ENCODE results near the gene FAR1.
"Not testable (repeated sequence)": the region's sequence is repeated elsewhere in the genome, so short reads cannot be mapped to it uniquely, and the experiment has no call there.

FAR1 gene

DNA sequence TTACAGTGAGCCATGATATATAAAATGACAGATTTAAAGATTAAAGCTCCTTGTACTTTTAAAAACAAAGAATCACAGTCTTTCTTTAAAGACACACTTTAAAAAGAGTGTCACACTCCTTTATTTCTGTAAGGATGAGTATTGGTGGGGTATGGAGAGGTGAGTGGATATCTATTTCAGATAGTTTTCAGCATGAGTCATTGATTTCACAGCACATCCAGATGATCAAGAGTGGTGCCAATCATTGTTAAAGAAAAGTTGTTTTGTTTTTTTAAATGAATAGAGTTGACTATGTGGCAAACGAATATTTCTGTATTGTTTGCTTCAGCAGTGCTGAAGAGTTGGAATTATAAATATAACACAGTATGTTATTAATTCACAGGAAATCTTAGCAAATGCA lies 52.5 kb downstream of the FAR1 start:
- Histone ChIP-seq H3K27me3 (ENCODE audit: control insufficient read depth, insufficient read depth, low read length) (no peaks in the 10 kb centered on the region), H3K36me3 (ENCODE audit: control insufficient read depth, low read depth, low read length) (peaks cover 43% of the 10 kb centered on the region), H3K9me3 (ENCODE audit: control insufficient read depth, low read depth, low read length) (no peaks in the 10 kb centered on the region), H3K27ac (ENCODE audit: low read length) (no peak overlapping the region), H3K4me3 (ENCODE audit: low read length) (no peak overlapping the region), H3K4me1 (ENCODE audit: control insufficient read depth, low read depth, low read length) (no peaks in the 10 kb centered on the region), H3K9ac (ENCODE audit: low read length) (no peak overlapping the region)

DNA sequence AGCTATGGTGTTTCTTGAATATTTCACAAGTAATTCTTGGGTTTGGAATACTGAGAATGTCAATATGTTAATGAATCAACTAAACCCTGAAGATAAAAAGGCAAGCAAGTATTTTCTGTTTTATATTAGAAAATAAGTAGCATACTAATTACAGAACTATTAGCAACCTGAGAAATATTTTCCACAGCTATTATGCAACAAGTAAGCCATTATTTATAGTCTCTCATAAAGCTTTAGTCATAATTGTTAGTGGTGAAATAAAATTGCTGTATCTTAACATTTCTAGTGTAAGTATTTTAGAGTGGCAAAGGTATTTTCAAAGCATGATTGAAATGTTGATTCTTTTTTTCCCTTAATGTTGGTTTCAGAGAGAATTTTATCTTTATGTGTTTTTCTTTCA lies 53.3 kb downstream of the FAR1 start:
- Histone ChIP-seq H3K4me3 (ENCODE audit: low read length) (no peak overlapping the region), H3K27me3 (ENCODE audit: control insufficient read depth, insufficient read depth, low read length) (no peaks in the 10 kb centered on the region), H3K9me3 (ENCODE audit: control insufficient read depth, low read depth, low read length) (no peaks in the 10 kb centered on the region), H3K4me1 (ENCODE audit: control insufficient read depth, low read depth, low read length) (no peaks in the 10 kb centered on the region), H3K36me3 (ENCODE audit: control insufficient read depth, low read depth, low read length) (peaks cover 47% of the 10 kb centered on the region), H3K27ac (ENCODE audit: low read length) (no peak overlapping the region), H3K9ac (ENCODE audit: low read length) (no peak overlapping the region)

DNA sequence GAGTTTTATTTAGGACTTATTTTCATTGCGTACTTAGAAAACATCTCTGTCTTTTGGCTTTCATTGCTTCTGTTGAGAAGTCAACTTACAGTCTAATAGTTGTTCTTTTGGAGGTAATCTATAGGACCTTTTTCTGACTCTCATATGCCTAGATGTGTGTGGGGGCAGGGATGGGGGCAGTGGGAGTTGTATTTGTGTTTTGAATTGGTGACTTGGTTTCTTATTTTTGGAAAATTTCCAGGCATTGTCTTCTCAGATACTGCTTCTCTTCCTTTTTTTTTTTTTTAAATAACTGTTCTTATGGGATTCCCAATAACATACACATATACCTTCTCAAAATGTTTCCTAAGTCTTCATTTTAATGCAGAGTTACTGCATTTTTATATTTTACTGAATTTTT lies 58.0 kb downstream of the FAR1 start:
- Histone ChIP-seq H3K36me3 (ENCODE audit: control insufficient read depth, low read depth, low read length) (peaks cover 63% of the 10 kb centered on the region), H3K4me1 (ENCODE audit: control insufficient read depth, low read depth, low read length) (no peaks in the 10 kb centered on the region), H3K9me3 (ENCODE audit: control insufficient read depth, low read depth, low read length) (no peaks in the 10 kb centered on the region), H3K4me3 (ENCODE audit: low read length) (no peak overlapping the region), H3K9ac (ENCODE audit: low read length) (no peak overlapping the region), H3K27me3 (ENCODE audit: control insufficient read depth, insufficient read depth, low read length) (no peaks in the 10 kb centered on the region), H3K27ac (ENCODE audit: low read length) (no peak overlapping the region)

DNA sequence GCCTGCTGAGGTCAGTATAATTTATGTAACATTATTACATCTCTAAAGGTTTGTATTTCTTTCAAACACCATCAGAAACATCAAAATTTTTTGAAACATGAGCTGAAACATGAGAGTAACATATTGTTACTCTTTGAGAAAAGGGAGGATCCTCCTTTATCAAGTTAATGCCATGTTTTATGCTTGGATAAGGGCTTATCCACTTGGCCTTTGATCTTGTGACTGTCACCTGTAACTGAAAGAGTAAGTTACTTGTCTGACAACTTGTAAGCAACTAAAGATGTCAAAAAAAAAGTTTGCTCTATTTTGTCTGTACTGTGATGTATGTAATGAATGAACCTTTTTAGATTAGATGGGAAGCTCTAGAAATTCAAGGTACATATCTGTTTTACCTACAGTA lies 59.6 kb downstream of the FAR1 start:
- Histone ChIP-seq H3K4me3 (ENCODE audit: low read length) (no peak overlapping the region), H3K27ac (ENCODE audit: low read length) (no peak overlapping the region), H3K27me3 (ENCODE audit: control insufficient read depth, insufficient read depth, low read length) (no peaks in the 10 kb centered on the region), H3K9me3 (ENCODE audit: control insufficient read depth, low read depth, low read length) (no peaks in the 10 kb centered on the region), H3K9ac (ENCODE audit: low read length) (no peak overlapping the region), H3K4me1 (ENCODE audit: control insufficient read depth, low read depth, low read length) (no peaks in the 10 kb centered on the region), H3K36me3 (ENCODE audit: control insufficient read depth, low read depth, low read length) (peaks cover 48% of the 10 kb centered on the region)

DNA sequence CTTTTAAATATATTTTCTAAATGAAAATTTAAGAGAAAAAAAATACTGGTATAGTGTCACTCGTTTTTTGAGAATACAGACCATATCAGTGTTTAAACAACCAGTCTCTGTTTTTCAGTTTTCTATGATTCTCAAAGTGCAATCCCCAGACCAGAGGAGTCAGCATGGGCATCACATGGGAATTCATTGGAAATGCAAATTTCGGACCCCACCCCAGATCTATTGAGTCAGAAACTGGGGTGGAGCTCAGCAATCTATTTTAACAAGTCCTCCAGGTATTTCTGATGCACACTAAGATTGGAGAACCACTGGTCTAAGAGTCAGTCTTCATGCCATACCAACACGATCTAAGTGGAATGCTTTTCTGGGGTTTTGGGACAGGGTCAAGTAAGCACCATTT lies 66.1 kb downstream of the FAR1 start:
- no peak overlapping the region for H3K27ac ChIP-seq (ENCODE audit: low read length)
- H3K4me1 ChIP-seq (ENCODE audit: control insufficient read depth, low read depth, low read length), result no peaks in the 10 kb centered on the region
- no peak overlapping the region for H3K9ac ChIP-seq (ENCODE audit: low read length)
- H3K4me3 ChIP-seq (ENCODE audit: low read length), result no peak overlapping the region
- H3K36me3 ChIP-seq (ENCODE audit: control insufficient read depth, low read depth, low read length), result peaks cover 3% of the 10 kb centered on the region
- H3K9me3 ChIP-seq (ENCODE audit: control insufficient read depth, low read depth, low read length), result no peaks in the 10 kb centered on the region
- no peaks in the 10 kb centered on the region for H3K27me3 ChIP-seq (ENCODE audit: control insufficient read depth, insufficient read depth, low read length)

DNA sequence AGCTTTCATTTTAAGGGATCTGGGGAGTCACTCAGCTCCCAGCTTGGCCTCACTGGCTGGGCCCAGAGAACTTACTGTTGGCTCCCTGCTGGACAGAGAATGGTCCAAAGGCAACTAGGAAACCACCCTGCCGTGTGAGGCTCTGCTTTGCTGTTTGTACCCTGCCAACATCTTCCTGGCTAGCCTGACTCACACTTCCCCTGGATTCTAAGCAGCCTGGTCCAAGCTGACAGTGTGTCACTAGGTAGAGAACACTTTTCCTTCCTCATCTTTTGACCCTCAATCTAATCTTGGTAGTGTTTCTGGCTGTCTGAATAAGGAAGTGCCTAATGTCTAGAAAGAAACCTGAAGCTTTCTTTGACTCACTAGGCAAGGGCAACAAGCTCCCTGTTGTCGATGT lies 76.7 kb downstream of the FAR1 start:
- no peak overlapping the region for H3K27ac ChIP-seq (ENCODE audit: low read length)
- no peak overlapping the region for H3K4me3 ChIP-seq (ENCODE audit: low read length)
- H3K9me3 ChIP-seq (ENCODE audit: control insufficient read depth, low read depth, low read length), result no peaks in the 10 kb centered on the region
- no peaks in the 10 kb centered on the region for H3K36me3 ChIP-seq (ENCODE audit: control insufficient read depth, low read depth, low read length)
- H3K27me3 ChIP-seq (ENCODE audit: control insufficient read depth, insufficient read depth, low read length), result no peaks in the 10 kb centered on the region
- no peak overlapping the region for H3K9ac ChIP-seq (ENCODE audit: low read length)
- H3K4me1 ChIP-seq (ENCODE audit: control insufficient read depth, low read depth, low read length), result no peaks in the 10 kb centered on the region

DNA sequence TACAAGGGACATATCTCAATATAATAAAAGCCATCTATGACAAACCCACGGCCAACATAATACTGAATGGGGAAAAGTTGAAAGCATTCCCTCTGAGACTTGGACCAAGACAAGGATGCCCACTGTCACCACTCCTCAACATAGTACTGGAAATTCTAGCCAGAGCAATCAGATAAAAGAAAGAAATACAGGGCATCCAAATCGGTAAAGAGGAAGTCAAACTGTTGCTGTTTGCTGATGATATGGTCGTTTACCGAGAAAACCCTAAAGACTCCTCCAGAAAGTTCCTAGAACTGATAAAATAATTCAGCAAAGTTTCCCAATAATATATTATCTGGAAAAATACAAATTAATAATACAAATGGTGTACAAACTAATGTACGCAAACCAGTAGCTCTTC lies 84.8 kb downstream of the FAR1 start:
- H3K36me3 ChIP-seq (ENCODE audit: control insufficient read depth, low read depth, low read length); H3K27me3 ChIP-seq (ENCODE audit: control insufficient read depth, insufficient read depth, low read length); H3K4me1 ChIP-seq (ENCODE audit: control insufficient read depth, low read depth, low read length); H3K4me3 ChIP-seq (ENCODE audit: low read length); H3K9ac ChIP-seq (ENCODE audit: low read length); H3K27ac ChIP-seq (ENCODE audit: low read length); H3K9me3 ChIP-seq (ENCODE audit: control insufficient read depth, low read depth, low read length): not testable (repeated sequence)

DNA sequence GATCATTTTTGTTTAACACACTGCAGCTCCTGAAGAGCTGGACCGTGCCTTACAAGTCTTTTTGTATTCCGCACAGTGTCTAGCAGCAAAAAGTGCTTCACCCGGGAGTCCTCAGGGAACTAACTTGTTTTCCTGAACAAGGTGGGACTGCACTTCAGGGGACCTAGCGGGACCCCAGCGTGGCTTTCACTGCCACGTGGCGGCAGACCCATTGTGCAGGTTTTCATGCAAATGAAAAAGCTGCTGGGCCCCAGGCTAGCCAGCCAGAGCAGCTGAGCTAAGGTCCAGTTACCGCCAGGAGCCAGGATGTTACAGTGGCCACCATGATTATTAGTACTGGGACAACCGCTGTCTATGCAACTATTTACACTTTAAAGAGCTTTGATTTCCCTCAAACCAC lies 90.6 kb downstream of the FAR1 start:
- Histone ChIP-seq H3K36me3 (ENCODE audit: control insufficient read depth, low read depth, low read length) (no peaks in the 10 kb centered on the region), H3K9me3 (ENCODE audit: control insufficient read depth, low read depth, low read length) (no peaks in the 10 kb centered on the region), H3K4me1 (ENCODE audit: control insufficient read depth, low read depth, low read length) (no peaks in the 10 kb centered on the region), H3K27me3 (ENCODE audit: control insufficient read depth, insufficient read depth, low read length) (no peaks in the 10 kb centered on the region), H3K9ac (ENCODE audit: low read length) (no peak overlapping the region), H3K27ac (ENCODE audit: low read length) (no peak overlapping the region), H3K4me3 (ENCODE audit: low read length) (no peak overlapping the region)

DNA sequence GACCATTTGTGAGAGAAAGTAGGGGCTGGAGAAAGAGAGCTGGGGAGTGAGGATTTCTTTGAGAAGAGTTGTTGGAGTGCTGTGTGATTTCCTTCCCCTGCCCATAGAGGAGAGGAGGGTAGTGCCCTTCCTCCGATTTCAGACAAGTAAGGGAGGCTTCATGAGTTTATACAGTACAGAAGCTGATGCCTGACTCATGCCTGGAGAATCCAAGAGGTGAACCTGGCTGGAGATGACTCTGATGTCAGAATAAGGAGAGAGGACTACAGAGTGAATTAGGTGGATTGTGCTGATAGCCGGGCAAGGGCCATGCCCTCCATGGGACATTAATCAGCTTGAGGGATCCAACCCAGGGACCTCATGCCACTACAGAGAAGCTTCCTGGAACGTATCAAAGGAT lies 91.6 kb downstream of the FAR1 start:
- Histone ChIP-seq H3K4me3 (ENCODE audit: low read length) (no peak overlapping the region), H3K4me1 (ENCODE audit: control insufficient read depth, low read depth, low read length) (no peaks in the 10 kb centered on the region), H3K27me3 (ENCODE audit: control insufficient read depth, insufficient read depth, low read length) (no peaks in the 10 kb centered on the region), H3K9ac (ENCODE audit: low read length) (no peak overlapping the region), H3K9me3 (ENCODE audit: control insufficient read depth, low read depth, low read length) (no peaks in the 10 kb centered on the region), H3K27ac (ENCODE audit: low read length) (no peak overlapping the region), H3K36me3 (ENCODE audit: control insufficient read depth, low read depth, low read length) (no peaks in the 10 kb centered on the region)

DNA sequence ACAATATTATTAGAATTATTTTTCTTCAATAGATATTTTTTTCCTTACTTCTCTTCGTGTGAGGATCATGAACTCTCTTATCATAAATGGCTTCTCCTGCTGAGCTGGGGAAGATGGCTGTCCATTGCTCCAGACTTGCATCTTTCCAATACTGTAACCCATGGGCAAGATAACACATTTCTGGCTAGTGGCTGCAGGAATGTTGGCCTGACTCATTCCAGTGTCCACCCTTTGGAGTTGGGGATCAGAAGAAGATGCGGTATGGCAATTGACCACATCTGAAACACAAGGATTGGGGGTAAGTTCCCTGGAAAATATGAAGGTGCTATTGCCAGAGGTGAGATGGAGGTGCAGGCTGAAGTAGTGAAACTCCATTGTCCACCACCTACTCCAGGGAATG lies 92.8 kb downstream of the FAR1 start:
- H3K9me3 ChIP-seq (ENCODE audit: control insufficient read depth, low read depth, low read length), result no peaks in the 10 kb centered on the region
- H3K27ac ChIP-seq (ENCODE audit: low read length), result no peak overlapping the region
- no peak overlapping the region for H3K4me3 ChIP-seq (ENCODE audit: low read length)
- H3K9ac ChIP-seq (ENCODE audit: low read length), result no peak overlapping the region
- H3K27me3 ChIP-seq (ENCODE audit: control insufficient read depth, insufficient read depth, low read length), result no peaks in the 10 kb centered on the region
- no peaks in the 10 kb centered on the region for H3K36me3 ChIP-seq (ENCODE audit: control insufficient read depth, low read depth, low read length)
- H3K4me1 ChIP-seq (ENCODE audit: control insufficient read depth, low read depth, low read length), result no peaks in the 10 kb centered on the region

DNA sequence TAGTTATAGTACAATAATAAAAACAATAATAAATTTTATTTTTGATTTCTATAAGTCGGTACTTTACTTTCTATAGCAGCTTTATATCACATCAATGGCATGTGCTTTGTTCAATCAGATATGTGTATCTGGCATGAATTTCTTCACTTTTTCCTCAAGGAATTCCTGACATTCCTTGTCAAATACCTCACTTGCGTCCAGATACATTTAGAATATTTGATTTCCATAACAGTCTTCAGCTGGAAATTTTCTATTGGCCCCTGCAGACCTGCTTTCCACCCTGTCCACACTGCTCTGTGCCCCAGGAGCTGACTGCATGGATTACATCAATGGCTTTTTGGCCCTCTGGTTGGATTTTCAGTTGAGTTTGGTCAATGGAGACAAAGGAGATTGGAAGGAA lies 93.2 kb downstream of the FAR1 start:
- Histone ChIP-seq H3K27me3 (ENCODE audit: control insufficient read depth, insufficient read depth, low read length) (no peaks in the 10 kb centered on the region), H3K4me3 (ENCODE audit: low read length) (no peak overlapping the region), H3K36me3 (ENCODE audit: control insufficient read depth, low read depth, low read length) (no peaks in the 10 kb centered on the region), H3K9me3 (ENCODE audit: control insufficient read depth, low read depth, low read length) (no peaks in the 10 kb centered on the region), H3K27ac (ENCODE audit: low read length) (no peak overlapping the region), H3K4me1 (ENCODE audit: control insufficient read depth, low read depth, low read length) (no peaks in the 10 kb centered on the region), H3K9ac (ENCODE audit: low read length) (no peak overlapping the region)

DNA sequence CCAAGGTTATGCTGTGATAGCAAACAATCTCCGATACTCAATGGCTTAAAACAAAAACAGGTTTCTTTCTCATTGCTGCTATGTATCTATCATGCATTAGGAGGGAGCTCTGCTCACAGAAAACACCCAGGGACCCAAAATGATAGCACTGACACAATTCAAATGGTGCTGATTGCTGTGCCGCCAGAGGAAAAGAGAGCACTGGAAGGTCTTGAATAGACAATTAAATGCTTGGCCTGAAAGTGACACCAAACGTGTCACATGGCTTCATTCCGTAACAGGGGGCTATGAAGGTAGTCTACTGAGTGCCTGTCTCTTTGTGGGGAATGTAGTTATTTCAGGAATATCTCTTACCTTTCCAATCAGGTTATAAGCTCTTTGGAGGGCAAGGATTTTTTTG lies 94.2 kb downstream of the FAR1 start:
- H3K27me3 ChIP-seq (ENCODE audit: control insufficient read depth, insufficient read depth, low read length), result no peaks in the 10 kb centered on the region
- no peak overlapping the region for H3K4me3 ChIP-seq (ENCODE audit: low read length)
- H3K9ac ChIP-seq (ENCODE audit: low read length), result no peak overlapping the region

DNA sequence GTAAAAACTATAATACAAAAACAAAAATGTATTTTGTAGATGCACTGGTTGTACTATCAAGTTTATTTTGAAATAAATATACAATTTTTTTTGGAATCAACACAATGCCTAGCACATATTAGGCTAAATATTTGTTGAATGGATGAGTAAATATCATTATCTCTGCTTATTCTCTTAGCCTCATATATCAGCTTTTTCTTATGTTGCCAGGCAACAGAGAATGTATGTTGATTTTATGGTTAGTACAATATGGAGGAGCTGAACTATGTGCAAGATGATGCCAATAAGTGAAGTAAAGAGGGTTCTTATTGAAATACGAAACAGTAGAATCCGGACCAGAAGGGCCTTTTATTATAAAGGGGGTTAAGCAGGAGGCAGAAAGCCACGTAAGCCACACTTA lies 94.9 kb downstream of the FAR1 start:
- no peak overlapping the region for H3K9ac ChIP-seq (ENCODE audit: low read length)
- no peak overlapping the region for H3K27ac ChIP-seq (ENCODE audit: low read length)
- H3K36me3 ChIP-seq (ENCODE audit: control insufficient read depth, low read depth, low read length), result no peaks in the 10 kb centered on the region
- H3K4me3 ChIP-seq (ENCODE audit: low read length), result no peak overlapping the region
- no peaks in the 10 kb centered on the region for H3K27me3 ChIP-seq (ENCODE audit: control insufficient read depth, insufficient read depth, low read length)
- H3K4me1 ChIP-seq (ENCODE audit: control insufficient read depth, low read depth, low read length), result no peaks in the 10 kb centered on the region
- H3K9me3 ChIP-seq (ENCODE audit: control insufficient read depth, low read depth, low read length), result no peaks in the 10 kb centered on the region

More for the DNA sequence above, 94.2 kb downstream of the FAR1 start:
- Histone ChIP-seq H3K36me3 (ENCODE audit: control insufficient read depth, low read depth, low read length) (no peaks in the 10 kb centered on the region), H3K9me3 (ENCODE audit: control insufficient read depth, low read depth, low read length) (no peaks in the 10 kb centered on the region), H3K27ac (ENCODE audit: low read length) (no peak overlapping the region), H3K4me1 (ENCODE audit: control insufficient read depth, low read depth, low read length) (no peaks in the 10 kb centered on the region)

All from iPS-18a (cell line).